HepG2 (cell line): ENCODE data around the gene KLHL35. TPM values are rescaled to one million over a fixed set of nuclear protein-coding genes. Genes with fewer than 3 reads are reported as not detected.

Experiments used
- AGO1 ChIP-seq: fragments of 200-400 bp; formaldehyde crosslinking; IDR thresholded peaks from 2 replicates; pipeline ENCODE4 v1.6.1; 2017; ENCODE audit warnings: mild to moderate bottlenecking, low read depth, low read length, moderate library complexity; ENCODE audit not compliant: poor library complexity, severe bottlenecking
- ATF6 ChIP-seq: sonication (generic); formaldehyde crosslinking; conservative IDR thresholded peaks from 2 replicates; pipeline ENCODE4 v1.4.0; 2020; ENCODE audit warnings: missing genetic modification reagents
- GATAD2A ChIP-seq: IDR thresholded peaks from 2 replicates; pipeline ENCODE4 v1.6.1; 2016
- HDAC1 ChIP-seq: sonication (generic); formaldehyde crosslinking; IDR thresholded peaks from 2 replicates; pipeline ENCODE4 v1.5.1; 2020; ENCODE audit warnings: mild to moderate bottlenecking, missing genetic modification reagents
- NFE2L1 ChIP-seq: sonication (generic); formaldehyde crosslinking; IDR thresholded peaks from 2 replicates; pipeline ENCODE4 v1.4.0; 2020; ENCODE audit warnings: missing genetic modification reagents, mild to moderate bottlenecking, borderline replicate concordance
- NR2C2 ChIP-seq: sonication (generic); formaldehyde crosslinking; IDR thresholded peaks from 2 replicates; pipeline ENCODE4 v1.4.0; 2020; ENCODE audit warnings: missing genetic modification reagents, mild to moderate bottlenecking, moderate library complexity, borderline replicate concordance
- RBM39 ChIP-seq: fragments of 200-400 bp; formaldehyde crosslinking; IDR thresholded peaks from one replicate; pipeline ENCODE4 v1.6.1; 2018; ENCODE audit warnings: antibody characterized with exemption, mild to moderate bottlenecking, low read depth, low read length; ENCODE audit not compliant: poor library complexity, severe bottlenecking
- REST ChIP-seq, 2 experiments: IDR thresholded peaks; 2 replicates each; pipeline ENCODE4 v1.6.1; 2011 to 2012; ENCODE audit warnings: low read length in 2 of 2, borderline replicate concordance in 1 of 2, low read depth in 1 of 2, mild to moderate bottlenecking in 1 of 2, moderate library complexity in 1 of 2
- SMAD9 ChIP-seq: sonication (generic); formaldehyde crosslinking; IDR thresholded peaks from 2 replicates; pipeline ENCODE4 v1.5.1; 2020; ENCODE audit warnings: mild to moderate bottlenecking, missing genetic modification reagents
- TGIF2 ChIP-seq: IDR thresholded peaks from 2 replicates; pipeline ENCODE4 v1.6.1; 2016; ENCODE audit warnings: control low read depth, missing compliant biosample characterization
- THAP11 ChIP-seq: IDR thresholded peaks from 2 replicates; pipeline ENCODE4 v1.6.1; 2016; ENCODE audit warnings: missing biosample characterization, missing genetic modification reagents
- YY1 ChIP-seq: IDR thresholded peaks from 2 replicates; pipeline ENCODE4 v1.6.1; 2011; ENCODE audit warnings: low read length, low read depth, moderate library complexity, mild to moderate bottlenecking; ENCODE audit not compliant: insufficient read depth, insufficient replicate concordance
- ZNF251 ChIP-seq: sonication (generic); formaldehyde crosslinking; IDR thresholded peaks from 2 replicates; pipeline ENCODE4 v1.9.0; 2021; ENCODE audit warnings: mild to moderate bottlenecking, missing genetic modification reagents
- ZNF274 ChIP-seq: sonication (generic); formaldehyde crosslinking; IDR thresholded peaks from 2 replicates; pipeline ENCODE4 v1.5.1; 2020; ENCODE audit warnings: mild to moderate bottlenecking, missing genetic modification reagents
- ZNF496 ChIP-seq: sonication (generic); formaldehyde crosslinking; IDR thresholded peaks from 2 replicates; pipeline ENCODE4 v1.8.1; 2023; ENCODE audit warnings: mild to moderate bottlenecking, moderate library complexity, missing genetic modification reagents; ENCODE audit not compliant: insufficient replicate concordance
- ZNF547 ChIP-seq: sonication (generic); formaldehyde crosslinking; IDR thresholded peaks from 2 replicates; pipeline ENCODE4 v1.5.1; 2020; ENCODE audit warnings: mild to moderate bottlenecking, missing genetic modification reagents
- ZNF879 ChIP-seq: sonication (generic); formaldehyde crosslinking; IDR thresholded peaks from 2 replicates; pipeline ENCODE4 v1.8.1; 2023; ENCODE audit warnings: missing genetic modification reagents
- ZNF883 ChIP-seq: sonication (generic); formaldehyde crosslinking; IDR thresholded peaks from 2 replicates; pipeline ENCODE4 v1.5.1; 2020; ENCODE audit warnings: mild to moderate bottlenecking, missing genetic modification reagents; ENCODE audit errors: not compliant biosample characterization
- polyA plus RNA-seq, 8 experiments: library from polyadenylated mRNA; depleted of rRNA in 3 of 8; stranded (reverse) in 7 of 8; unstranded in 1 of 8; fragments of >200 nt; fragmentation: Illumina TruSeq in 4 of 8; extraction: Trizol in 4 of 8; gene quantifications; 2 replicates each; pipeline versions ENCODE4 v1.2.1 to v1.2.3, GENCODE V29; 2011 to 2016; ENCODE audit warnings: low read depth in 4 of 8, missing spikeins in 1 of 8, mixed read lengths in 1 of 8; ENCODE audit not compliant: insufficient read depth in 1 of 8
- total RNA-seq, 5 experiments: library from RNA; depleted of rRNA; stranded (reverse); fragments of >200 nt; fragmentation: Illumina TruSeq; extraction: Trizol; gene quantifications; 2 replicates each; pipeline ENCODE4 v1.2.3, GENCODE V29; 2016; ENCODE audit warnings: low read depth in 1 of 5
- TF ChIP-seq, protein P1 (sequence below): sonication (generic); formaldehyde crosslinking; IDR thresholded peaks from 2 replicates; pipeline ENCODE4 v1.5.1; 2020; ENCODE audit warnings: mild to moderate bottlenecking, moderate library complexity, missing genetic modification reagents
- TF ChIP-seq, protein P2 (sequence below): IDR thresholded peaks from 2 replicates; pipeline ENCODE4 v1.6.1; 2016

Gene KLHL35
- total and polyA plus RNA-seq, 2 of the 13 experiments (the other 11 are each of a cell fraction or from before 2014, with no cell fraction given) = not detected

DNA sequence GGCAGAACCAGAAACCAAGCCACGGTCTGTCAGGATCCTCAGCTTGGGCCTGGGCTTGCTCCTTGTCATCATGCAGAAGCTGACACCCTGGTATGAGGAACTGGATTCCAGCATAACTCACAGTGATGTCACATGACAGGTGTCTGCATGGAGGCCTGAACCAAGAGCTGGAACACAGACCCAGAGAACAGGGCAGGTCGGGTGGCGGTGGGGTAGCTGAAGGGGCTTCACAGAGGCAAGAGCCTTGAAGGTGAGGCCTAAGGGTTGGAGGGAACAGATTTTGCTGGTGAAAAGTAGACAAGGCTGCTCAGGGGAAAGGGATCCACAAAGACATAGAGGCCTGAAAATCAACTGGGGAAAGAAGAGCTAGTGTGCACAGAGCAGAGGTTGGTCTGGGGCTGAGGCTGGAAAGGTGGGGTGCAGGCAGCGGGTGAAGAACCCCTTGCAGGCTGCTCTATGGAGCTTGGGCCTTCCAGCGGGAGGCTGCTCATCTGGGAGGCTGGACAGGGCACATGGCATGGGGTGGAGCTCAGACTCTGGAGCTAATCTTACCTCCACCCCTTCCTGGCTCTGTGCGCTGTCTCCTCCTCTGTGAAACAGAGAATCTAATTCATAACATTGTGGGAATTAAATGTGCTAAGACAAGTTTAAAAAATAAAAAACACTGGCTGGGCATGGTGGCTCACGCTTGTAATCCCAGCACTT lies 52.1 kb downstream of the KLHL35 start (continued):
- no peak for TF ChIP-seq ATF6 (CRISPR knock-in tag)
- TF ChIP-seq ZNF496 (CRISPR knock-in tag) = no peak
- no peak for TF ChIP-seq ZNF547 (CRISPR knock-in tag)
- no peak for TF ChIP-seq YY1
- TF ChIP-seq NFE2L1 (CRISPR knock-in tag) = no peak
- 0 out of 2 replicates have a peak, but pooled peaks have one; percentile 17 for TF ChIP-seq GATAD2A (CRISPR knock-in tag)
- TF ChIP-seq RBM39 = no peak
- TF ChIP-seq, protein P1, sequence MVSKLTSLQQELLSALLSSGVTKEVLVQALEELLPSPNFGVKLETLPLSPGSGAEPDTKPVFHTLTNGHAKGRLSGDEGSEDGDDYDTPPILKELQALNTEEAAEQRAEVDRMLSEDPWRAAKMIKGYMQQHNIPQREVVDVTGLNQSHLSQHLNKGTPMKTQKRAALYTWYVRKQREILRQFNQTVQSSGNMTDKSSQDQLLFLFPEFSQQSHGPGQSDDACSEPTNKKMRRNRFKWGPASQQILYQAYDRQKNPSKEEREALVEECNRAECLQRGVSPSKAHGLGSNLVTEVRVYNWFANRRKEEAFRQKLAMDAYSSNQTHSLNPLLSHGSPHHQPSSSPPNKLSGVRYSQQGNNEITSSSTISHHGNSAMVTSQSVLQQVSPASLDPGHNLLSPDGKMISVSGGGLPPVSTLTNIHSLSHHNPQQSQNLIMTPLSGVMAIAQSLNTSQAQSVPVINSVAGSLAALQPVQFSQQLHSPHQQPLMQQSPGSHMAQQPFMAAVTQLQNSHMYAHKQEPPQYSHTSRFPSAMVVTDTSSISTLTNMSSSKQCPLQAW = no peak
- peak; percentile 57; the same call in 1 of the 2 replicates for TF ChIP-seq ZNF274
- no peak for TF ChIP-seq AGO1
- peak; percentile 89; the same call in 1 of the 2 replicates for TF ChIP-seq TGIF2 (CRISPR knock-in tag)
- TF ChIP-seq THAP11 (CRISPR knock-in tag) = 0 out of 2 replicates have a peak, but pooled peaks have one; percentile 20
- TF ChIP-seq REST (IDR thresholded peaks at IDR 0.05; ENCODE audit: borderline replicate concordance in 1 of 2, low read depth in 1 of 2, low read length in 2 of 2) = no peak
- peak; percentile 51 for TF ChIP-seq ZNF883
- TF ChIP-seq HDAC1 (CRISPR knock-in tag) = peak; percentile 29; the same call in 1 of the 2 replicates
- no peak for TF ChIP-seq ZNF879 (CRISPR knock-in tag)
- no peak for TF ChIP-seq ZNF251 (CRISPR knock-in tag)
- TF ChIP-seq NR2C2 = no peak
- 0 out of 2 replicates have a peak, but pooled peaks have one; percentile 37 for TF ChIP-seq SMAD9 (CRISPR knock-in tag)
- TF ChIP-seq, protein P2, sequence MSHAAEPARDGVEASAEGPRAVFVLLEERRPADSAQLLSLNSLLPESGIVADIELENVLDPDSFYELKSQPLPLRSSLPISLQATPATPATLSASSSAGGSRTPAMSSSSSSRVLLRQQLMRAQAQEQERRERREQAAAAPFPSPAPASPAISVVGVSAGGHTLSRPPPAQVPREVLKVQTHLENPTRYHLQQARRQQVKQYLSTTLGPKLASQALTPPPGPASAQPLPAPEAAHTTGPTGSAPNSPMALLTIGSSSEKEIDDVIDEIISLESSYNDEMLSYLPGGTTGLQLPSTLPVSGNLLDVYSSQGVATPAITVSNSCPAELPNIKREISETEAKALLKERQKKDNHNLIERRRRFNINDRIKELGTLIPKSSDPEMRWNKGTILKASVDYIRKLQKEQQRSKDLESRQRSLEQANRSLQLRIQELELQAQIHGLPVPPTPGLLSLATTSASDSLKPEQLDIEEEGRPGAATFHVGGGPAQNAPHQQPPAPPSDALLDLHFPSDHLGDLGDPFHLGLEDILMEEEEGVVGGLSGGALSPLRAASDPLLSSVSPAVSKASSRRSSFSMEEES (CRISPR knock-in tag) = peak; percentile 85
